ENCODE data around the gene DPH3.

The DPH3 gene

DNA sequence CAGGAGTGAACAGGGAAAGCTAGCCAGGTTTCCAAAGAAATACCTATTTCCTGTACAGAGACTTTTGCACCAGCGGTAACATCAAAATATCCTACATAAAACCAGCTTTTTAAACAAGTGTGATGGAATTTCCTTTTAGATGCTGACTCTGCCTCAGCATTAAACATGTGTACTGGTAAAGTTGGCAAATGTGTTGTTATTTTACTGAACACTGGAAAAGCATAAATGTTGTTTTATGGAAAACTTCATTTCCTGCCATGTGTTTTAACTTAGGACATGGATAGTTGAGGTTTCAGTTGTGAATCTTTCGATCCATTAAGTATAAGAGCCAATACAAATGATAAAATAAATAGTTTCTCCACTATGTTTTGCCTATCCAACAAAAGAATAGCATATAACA, 15.9 kb upstream of the DPH3 start:
- no peak for DNase-seq (ENCODE audit: low read depth)
- no peak for TF ChIP-seq CTCF (conservative IDR thresholded peaks at IDR 0.05; ENCODE audit: low read depth, low read length)
- H3K4me3 ChIP-seq (ENCODE audit: low read length), result no peak overlapping the region

- H3K4me3 ChIP-seq (ENCODE audit: low read length), result no peak overlapping the region
- no peak for DNase-seq (ENCODE audit: low read depth)
- TF ChIP-seq CTCF (conservative IDR thresholded peaks at IDR 0.05; ENCODE audit: low read depth, low read length), result no peak
These were observed 14.5 kb upstream of the DPH3 start for GRCh38 chr3:16279010-16279801.

GRCh38 chr3:16277471-16277870, 12.7 kb upstream of the DPH3 start:
- no peak for TF ChIP-seq CTCF (conservative IDR thresholded peaks at IDR 0.05; ENCODE audit: low read depth, low read length)
- H3K4me3 ChIP-seq (ENCODE audit: low read length), result no peak overlapping the region
- no peak for DNase-seq (ENCODE audit: low read depth)

DNA sequence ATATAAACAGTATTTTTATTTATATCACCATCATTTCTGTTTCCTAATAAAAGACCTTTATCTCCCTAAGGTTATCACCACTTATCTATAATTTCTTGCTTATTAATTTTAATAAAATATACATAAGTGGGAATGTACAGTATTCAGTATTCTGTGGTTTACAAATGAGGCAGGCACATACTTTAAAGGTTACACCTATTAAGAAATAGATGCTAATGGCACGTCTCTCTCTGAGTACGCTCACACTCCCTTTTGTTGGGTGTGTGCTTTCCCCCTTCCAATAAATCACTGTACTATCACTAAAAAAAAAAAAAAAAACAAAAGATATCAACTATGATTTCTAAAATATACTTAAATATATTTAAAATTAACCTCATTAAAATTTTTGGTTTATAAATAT, 9.1 kb upstream of the DPH3 start:
- no peak overlapping the region for H3K4me3 ChIP-seq (ENCODE audit: low read length)
- no peak for DNase-seq (ENCODE audit: low read depth)
- no peak for TF ChIP-seq CTCF (conservative IDR thresholded peaks at IDR 0.05; ENCODE audit: low read depth, low read length)

GRCh38 chr3:16272588-16272987, 7.8 kb upstream of the DPH3 start:
- no peak for TF ChIP-seq CTCF (conservative IDR thresholded peaks at IDR 0.05; ENCODE audit: low read depth, low read length)

DNA sequence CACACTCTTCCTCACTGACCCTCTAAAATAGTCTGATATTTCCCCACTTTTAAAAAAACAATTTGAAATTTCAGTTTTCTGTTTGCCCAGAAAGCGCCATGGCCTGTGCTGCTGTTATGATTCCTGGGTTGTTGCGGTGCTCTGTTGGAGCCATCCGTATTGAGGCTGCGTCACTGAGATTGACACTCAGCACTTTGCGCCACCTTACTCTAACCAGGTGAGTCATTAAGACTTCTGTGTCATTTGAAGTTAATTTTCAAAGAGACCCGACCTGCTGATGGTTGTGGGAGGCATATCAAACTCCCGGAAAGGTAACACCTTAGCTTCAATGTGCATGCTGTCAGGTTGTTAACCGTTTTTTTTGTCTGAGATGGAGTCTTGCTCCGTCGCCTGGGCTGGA, 6.1 kb upstream of the DPH3 start:
- H3K4me3 ChIP-seq (ENCODE audit: low read length), result no peak overlapping the region
- DNase-seq (ENCODE audit: low read depth), result no peak
- TF ChIP-seq CTCF (conservative IDR thresholded peaks at IDR 0.05; ENCODE audit: low read depth, low read length), result no peak

More at GRCh38 chr3:16272588-16272987, 7.8 kb upstream of the DPH3 start:
- DNase-seq (ENCODE audit: low read depth), result no peak
- H3K4me3 ChIP-seq (ENCODE audit: low read length), result no peak overlapping the region

GRCh38 chr3:16266714-16267113, 2.0 kb upstream of the DPH3 start:
- H3K4me3 ChIP-seq (ENCODE audit: low read length), result no peak overlapping the region
- no peak for TF ChIP-seq CTCF (conservative IDR thresholded peaks at IDR 0.05; ENCODE audit: low read depth, low read length)
- DNase-seq (ENCODE audit: low read depth), result no peak
